CD4-positive, alpha-beta T cell treated with Interleukin-17A for 1 hour (primary cell): Measurements from ENCODE around the gene CDX2.

Experiments used
- DNase-seq: peaks from one replicate; pipeline ENCODE4 v3.0.0-alpha.2; 2020

The CDX2 gene

DNA sequence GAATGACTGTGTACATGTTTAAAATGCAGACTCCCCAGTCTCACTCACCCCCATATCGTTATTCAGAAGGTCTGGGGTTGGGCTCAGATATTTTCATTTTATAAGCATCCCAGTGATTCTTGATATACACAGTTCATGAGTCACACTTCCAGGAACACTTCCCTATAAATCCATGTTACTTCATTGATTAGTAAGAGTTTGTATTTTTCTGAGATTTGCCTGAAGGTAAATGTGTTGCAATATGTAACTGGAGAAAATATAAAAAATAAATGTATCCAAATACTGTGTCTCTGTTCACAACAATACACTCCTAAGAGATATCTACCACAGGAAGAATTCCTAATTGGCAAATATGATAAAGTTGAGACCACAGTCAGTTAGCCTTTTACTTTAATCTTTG, 56.0 kb downstream of the CDX2 start:
- DNase-seq, result no peak

GRCh38 chr13:27911521-27911920, 57.6 kb downstream of the CDX2 start:
- DNase-seq, result no peak
